Common myeloid progenitor, CD34-positive (primary cell): ENCODE results near the gene CLDN6.
A peak's percentile ranks its signal among the peaks of the same experiment; 100 is the strongest.

Experiments used
- CTCF ChIA-PET: fragments of 350-600 bp; sonication (Branson Sonifier 250); formaldehyde crosslinking; loops from one replicate; lab custom pipeline; 2021; ENCODE audit warnings: antibody characterized with exemption; lab: Charles Lee
- POLR2A ChIA-PET: fragments of 350-600 bp; sonication (Branson Sonifier 250); formaldehyde crosslinking; loops from one replicate; lab custom pipeline; 2021; ENCODE audit warnings: antibody characterized with exemption; lab: Charles Lee
- DNase-seq, 3 donors: peaks; one replicate each; pipeline versions ENCODE4 v3.0.0 to v3.0.0-alpha.2; 2013
- H3K27ac ChIP-seq, 2 experiments: 1 replicate in 1 of 2; 2 replicates in 1 of 2; pipeline ENCODE4 v1.7.0; 2013; ENCODE audit warnings: inconsistent platforms in 2 of 2, low read length in 2 of 2, mild to moderate bottlenecking in 2 of 2, low read depth in 1 of 2, moderate library complexity in 1 of 2; ENCODE audit not compliant: severe bottlenecking in 2 of 2, insufficient read depth in 1 of 2, poor library complexity in 1 of 2
- H3K27me3 ChIP-seq, 5 experiments: replicated peaks in 2 of 5; 1 replicate in 3 of 5; 2 replicates in 2 of 5; pipeline versions ENCODE4 v1.6.1 to v1.7.0; 2013; ENCODE audit warnings: low read length in 4 of 5, mild to moderate bottlenecking in 2 of 5, moderate library complexity in 2 of 5, inconsistent platforms in 1 of 5; ENCODE audit not compliant: insufficient read depth in 5 of 5, control insufficient read depth in 4 of 5
- H3K36me3 ChIP-seq, 4 experiments: 1 replicate in 2 of 4; 2 replicates in 2 of 4; pipeline versions ENCODE4 v1.6.1 to v1.7.0; 2013; ENCODE audit warnings: low read length in 3 of 4, control low read depth in 1 of 4, mild to moderate bottlenecking in 1 of 4; ENCODE audit not compliant: control insufficient read depth in 4 of 4, insufficient read depth in 4 of 4
- H3K4me1 ChIP-seq, 4 experiments: 1 replicate in 3 of 4; 2 replicates in 1 of 4; pipeline versions ENCODE4 v1.6.1 to v1.7.1; 2013; ENCODE audit warnings: low read length in 3 of 4, mild to moderate bottlenecking in 3 of 4, control low read depth in 1 of 4, inconsistent platforms in 1 of 4, moderate library complexity in 1 of 4; ENCODE audit not compliant: control insufficient read depth in 4 of 4, insufficient read depth in 4 of 4; ENCODE audit errors: control extremely low read depth in 1 of 4
- H3K4me3 ChIP-seq, 7 experiments: 1 replicate in 4 of 7; 2 replicates in 3 of 7; pipeline versions ENCODE4 v1.5.1 to v1.7.0; 2013; ENCODE audit warnings: mild to moderate bottlenecking in 7 of 7, low read length in 6 of 7, moderate library complexity in 6 of 7, inconsistent platforms in 2 of 7, low read depth in 2 of 7, control low read depth in 1 of 7; ENCODE audit not compliant: insufficient read depth in 4 of 7, control insufficient read depth in 1 of 7; ENCODE audit errors: extremely low read depth in 1 of 7
- H3K9me3 ChIP-seq, 5 experiments: 1 replicate in 4 of 5; 2 replicates in 1 of 5; pipeline versions ENCODE4 v1.6.1 to v1.7.1; 2013; ENCODE audit warnings: low read length in 4 of 5, mild to moderate bottlenecking in 2 of 5, inconsistent platforms in 1 of 5, low read depth in 1 of 5, moderate library complexity in 1 of 5; ENCODE audit not compliant: control insufficient read depth in 4 of 5, insufficient read depth in 2 of 5; ENCODE audit errors: control extremely low read depth in 1 of 5
- WGBS: methylation state at CpG from one replicate; pipeline ENCODE4 v1.1.5; 2013; ENCODE audit not compliant: insufficient coverage; 5-methylcytosine and 5-hydroxymethylcytosine counted together

The CLDN6 gene

GRCh38 chr16:3044708-3045107, 26.7 kb upstream of the CLDN6 start:
- ChIA-PET CTCF (interaction anchor here (10.0 kb wide), 1 partner anchor 14 kb away, joined by 141 read pairs; no protein-coding TSS in a partner anchor), POLR2A (no interaction called here)
- peaks cover 8 to 95% (median 32%) of the 10 kb centered on the region in 5 experiments for H3K27me3 ChIP-seq
- 96% methylated on average over 5 of the region's 6 CpGs for WGBS
- DNase-seq, result no peak
- no peaks in the 10 kb centered on the region for H3K36me3 ChIP-seq
- no peak overlapping the region for H3K4me3 ChIP-seq
- peaks cover 0 to 29% (median 21%) of the 10 kb centered on the region in 4 experiments for H3K4me1 ChIP-seq
- no peak overlapping the region for H3K27ac ChIP-seq
- no peaks in the 10 kb centered on the region for H3K9me3 ChIP-seq

- POLR2A ChIA-PET, result no interaction called here
- H3K4me3 ChIP-seq, result no peak overlapping the region
- H3K9me3 ChIP-seq, result no peaks in the 10 kb centered on the region
- DNase-seq, result no peak
- no peaks in the 10 kb centered on the region for H3K36me3 ChIP-seq
- peaks cover 11 to 95% (median 39%) of the 10 kb centered on the region in 5 experiments for H3K27me3 ChIP-seq
- WGBS, result 83% methylated on average over 1 of the region's 3 CpGs
- CTCF ChIA-PET, result interaction anchor here (0.8 to 10.0 kb wide), 3 partner anchors 9 to 39 kb away, joined by 3 to 141 read pairs (median 4); no protein-coding TSS in a partner anchor
- H3K27ac ChIP-seq, result no peak overlapping the region
- H3K4me1 ChIP-seq, result peaks cover 0 to 19% (median 18%) of the 10 kb centered on the region in 4 experiments
These were observed 24.4 kb upstream of the CLDN6 start for GRCh38 chr16:3042376-3042775.

GRCh38 chr16:3038896-3039295, 20.9 kb upstream of the CLDN6 start:
- Histone ChIP-seq H3K36me3 (no peaks in the 10 kb centered on the region), H3K27ac (no peak overlapping the region), H3K4me1 (peaks cover 0 to 13% (median 3%) of the 10 kb centered on the region in 4 experiments), H3K4me3 (no peak overlapping the region), H3K27me3 (peaks cover 7 to 96% (median 38%) of the 10 kb centered on the region in 5 experiments), H3K9me3 (no peaks in the 10 kb centered on the region)
- ChIA-PET CTCF (interaction anchor here (0.6 to 10.0 kb wide), 8 partner anchors 8 to 86 kb away, joined by 3 to 141 read pairs (median 4); no protein-coding TSS in a partner anchor), POLR2A (interaction anchor here (0.5 kb wide), 1 partner anchor 25 kb away, joined by 3 read pairs; no protein-coding TSS in a partner anchor)
- WGBS, result 69% methylated on average over 3 of the region's 5 CpGs
- no peak for DNase-seq

GRCh38 chr16:3038256-3038655, 20.3 kb upstream of the CLDN6 start:
- Histone ChIP-seq H3K9me3 (no peaks in the 10 kb centered on the region), H3K27me3 (peaks cover 7 to 96% (median 39%) of the 10 kb centered on the region in 5 experiments), H3K36me3 (no peaks in the 10 kb centered on the region), H3K4me1 (peaks cover 0 to 13% (median 3%) of the 10 kb centered on the region in 4 experiments), H3K27ac (no peak overlapping the region), H3K4me3 (no peak overlapping the region)
- 55% methylated on average over 7 of the region's 11 CpGs for WGBS
- POLR2A ChIA-PET, result interaction anchor here (0.5 kb wide), 1 partner anchor 25 kb away, joined by 3 read pairs; no protein-coding TSS in a partner anchor
- CTCF ChIA-PET, result interaction anchor here (1.3 to 10.0 kb wide), 6 partner anchors 8 to 91 kb away, joined by 3 to 141 read pairs (median 5); no protein-coding TSS in a partner anchor
- no peak for DNase-seq

- 6% methylated on average over 38 of the region's 44 CpGs for WGBS
- Histone ChIP-seq H3K4me1 (peaks cover 0 to 13% (median 3%) of the 10 kb centered on the region in 4 experiments), H3K36me3 (no peaks in the 10 kb centered on the region), H3K4me3 (peak within 1 kb of the TSS in 3 of 7 experiments; percentile 11 to 28 (median 19)), H3K27ac (no peak within 1 kb of the TSS), H3K9me3 (no peaks in the 10 kb centered on the region), H3K27me3 (peaks cover 7 to 96% (median 46%) of the 10 kb centered on the region in 5 experiments)
- no peak for DNase-seq
- ChIA-PET POLR2A (no interaction called here), CTCF (interaction anchor here (1.5 to 12.5 kb wide), 3 partner anchors 6 to 92 kb away, joined by 3 to 197 read pairs (median 141); no protein-coding TSS in a partner anchor)
These were observed 18.8 kb upstream of the CLDN6 start, which contains the start of gene BICDL2 for GRCh38 chr16:3036726-3037315. TSS of gene BICDL2 (minus strand) at chr16:3036944. CDS start at chr16:3035496, 1,448 bp downstream.

- no peaks in the 10 kb centered on the region for H3K36me3 ChIP-seq
- ChIA-PET CTCF (interaction anchor here (1.0 to 12.5 kb wide), 7 partner anchors 5 to 93 kb away, joined by 3 to 197 read pairs (median 100); partner anchors contain the start of genes BICDL2, CLDN6, HCFC1R1 and MMP25), POLR2A (no interaction called here)
- no peaks in the 10 kb centered on the region for H3K9me3 ChIP-seq
- peaks cover 0 to 13% (median 3%) of the 10 kb centered on the region in 4 experiments for H3K4me1 ChIP-seq
- 4% methylated on average over 35 of the region's 40 CpGs for WGBS
- H3K27me3 ChIP-seq, result peaks cover 7 to 96% (median 46%) of the 10 kb centered on the region in 5 experiments
- no peak for DNase-seq
- H3K4me3 ChIP-seq, result peak overlapping the region in 3 of 7 experiments; percentile 11 to 28 (median 19)
- H3K27ac ChIP-seq, result no peak overlapping the region
These were observed 18.2 kb upstream of the CLDN6 start for GRCh38 chr16:3035972-3036725.
